Astrocyte (in vitro differentiated cells and primary cell): ENCODE measurements around the gene B4GALNT2. TPM values are rescaled to one million over a fixed set of nuclear protein-coding genes. Genes with fewer than 3 reads are reported as not detected.

Experiments
- DNase-seq: peaks from one replicate; pipeline ENCODE4 v3.0.0-alpha.2; 2010; ENCODE audit warnings: low read depth
- FAIRE-seq: peaks from 2 replicates; lab custom pipeline; 2011; peaks lifted over from hg19 to GRCh38; lab: Jason Lieb, UNC
- H2AFZ ChIP-seq: 2 replicates; pipeline ENCODE4 v1.6.0; 2012; ENCODE audit warnings: low read depth, low read length, inconsistent platforms
- H3K27ac ChIP-seq: 2 replicates; pipeline ENCODE4 v1.5.1; 2011; ENCODE audit warnings: low read depth, low read length, inconsistent platforms
- H3K27me3 ChIP-seq: 2 replicates; pipeline ENCODE4 v1.6.0; 2011; ENCODE audit warnings: low read length, inconsistent platforms; ENCODE audit not compliant: insufficient read depth
- H3K36me3 ChIP-seq: 2 replicates; pipeline ENCODE4 v1.5.1; 2011; ENCODE audit warnings: low read length, inconsistent platforms; ENCODE audit not compliant: insufficient read depth
- H3K4me1 ChIP-seq: 2 replicates; pipeline ENCODE4 v1.5.1; 2011; ENCODE audit warnings: low read length, inconsistent platforms; ENCODE audit not compliant: insufficient read depth
- H3K4me2 ChIP-seq: 2 replicates; pipeline ENCODE4 v1.6.0; 2012; ENCODE audit warnings: low read length, inconsistent platforms
- H3K4me3 ChIP-seq: 2 replicates; pipeline ENCODE4 v1.5.1; 2011; ENCODE audit warnings: low read depth, mild to moderate bottlenecking, low read length, inconsistent platforms; ENCODE audit not compliant: insufficient read depth
- H3K79me2 ChIP-seq: 2 replicates; pipeline ENCODE4 v1.6.0; 2012; ENCODE audit warnings: mild to moderate bottlenecking, low read length, inconsistent platforms; ENCODE audit not compliant: insufficient read depth
- H3K9ac ChIP-seq: 2 replicates; pipeline ENCODE4 v1.6.0; 2012; ENCODE audit warnings: mild to moderate bottlenecking, low read length, inconsistent platforms
- H3K9me3 ChIP-seq: 2 replicates; pipeline ENCODE4 v1.5.1; 2012; ENCODE audit warnings: low read depth, mild to moderate bottlenecking, low read length, inconsistent platforms; ENCODE audit not compliant: insufficient read depth
- H4K20me1 ChIP-seq: 2 replicates; pipeline ENCODE4 v1.6.0; 2012; ENCODE audit warnings: low read length, inconsistent platforms; ENCODE audit not compliant: insufficient read depth
- H3K27ac Mint-ChIP-seq: one replicate; pipeline ENCODE4 v1.8.0; 2021; ENCODE audit warnings: mild to moderate bottlenecking, mixed read lengths; ENCODE audit not compliant: unreplicated experiment
- H3K27me3 Mint-ChIP-seq: one replicate; pipeline ENCODE4 v1.8.0; 2021; ENCODE audit warnings: low read depth, mixed read lengths; ENCODE audit not compliant: unreplicated experiment
- H3K36me3 Mint-ChIP-seq: one replicate; pipeline ENCODE4 v1.8.0; 2021; ENCODE audit warnings: low read depth, mixed read lengths; ENCODE audit not compliant: unreplicated experiment
- H3K4me1 Mint-ChIP-seq: one replicate; pipeline ENCODE4 v1.8.0; 2021; ENCODE audit warnings: low read depth, mixed read lengths; ENCODE audit not compliant: unreplicated experiment
- H3K4me3 Mint-ChIP-seq: one replicate; pipeline ENCODE4 v1.8.0; 2021; ENCODE audit warnings: mild to moderate bottlenecking, moderate library complexity, mixed read lengths; ENCODE audit not compliant: unreplicated experiment
- H3K9me3 Mint-ChIP-seq: one replicate; pipeline ENCODE4 v1.8.0; 2021; ENCODE audit warnings: mild to moderate bottlenecking, mixed read lengths; ENCODE audit not compliant: unreplicated experiment
- CTCF ChIP-seq: IDR thresholded peaks from 2 replicates; pipeline ENCODE4 v1.5.1; 2011; ENCODE audit warnings: low read depth, mild to moderate bottlenecking, inconsistent platforms, low read length, moderate library complexity; ENCODE audit not compliant: insufficient read depth
- EZH2 ChIP-seq: IDR thresholded peaks from 2 replicates; pipeline ENCODE4 v1.6.1; 2012; ENCODE audit warnings: mild to moderate bottlenecking, low read length, inconsistent platforms; ENCODE audit not compliant: insufficient read depth
- total RNA-seq: library from RNA; stranded (reverse); gene quantifications from 2 replicates; pipeline ENCODE4 v1.2.1, GENCODE V29; 2021

B4GALNT2 gene
- total RNA-seq, 1 donor from 2014 or later = not detected

GRCh38 chr17:49193513-49194296 is 61.1 kb downstream of the B4GALNT2 start:
- Histone ChIP-seq H3K9me3 (no peaks in the 10 kb centered on the region), H3K4me1 (peaks cover 10% of the 10 kb centered on the region), H3K79me2 (no peaks in the 10 kb centered on the region), H3K36me3 (no peaks in the 10 kb centered on the region), H3K9ac (peak overlapping the region; percentile 90), H3K27me3 (no peaks in the 10 kb centered on the region), H3K4me3 (peak overlapping the region; percentile 80), H4K20me1 (no peaks in the 10 kb centered on the region), H2AFZ (peak overlapping the region; percentile 84), H3K4me2 (peak overlapping the region; percentile 91), H3K27ac (peak overlapping the region; percentile 92)
- Mint-ChIP-seq H3K4me3 (peak overlapping the region; percentile 88), H3K4me1 (peaks cover 6% of the 10 kb centered on the region), H3K27me3 (no peaks in the 10 kb centered on the region), H3K27ac (peak overlapping the region; percentile 94), H3K9me3 (no peaks in the 10 kb centered on the region), H3K36me3 (no peaks in the 10 kb centered on the region)
- DNase-seq (peak; percentile 69), FAIRE-seq (no peak)
- TF ChIP-seq EZH2 (no peak), CTCF (no peak)

DNA sequence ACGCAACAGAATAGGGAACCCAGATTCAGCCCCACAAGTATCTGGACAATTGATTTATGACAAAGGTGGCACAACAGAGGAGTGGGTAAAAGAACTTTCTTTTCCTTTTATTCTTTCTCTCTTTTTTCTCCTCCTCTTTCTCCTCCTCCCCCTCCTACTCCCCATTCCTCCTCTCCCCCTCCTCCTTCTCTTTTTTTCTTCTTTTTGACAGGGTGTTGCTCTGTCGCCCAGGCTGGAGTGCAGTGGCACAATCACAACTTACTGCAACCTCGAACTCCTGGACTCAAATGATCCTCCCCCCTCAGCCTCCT is 61.7 kb downstream of the B4GALNT2 start:
- H3K4me1 Mint-ChIP-seq = peaks cover 6% of the 10 kb centered on the region
- H3K27me3 Mint-ChIP-seq = no peaks in the 10 kb centered on the region
- H3K9me3 Mint-ChIP-seq = no peaks in the 10 kb centered on the region
- no peaks in the 10 kb centered on the region for H3K9me3 ChIP-seq
- no peak for DNase-seq
- no peak overlapping the region for H3K4me3 Mint-ChIP-seq
- TF ChIP-seq EZH2 (no peak), CTCF (no peak)
- peak overlapping the region; percentile 90 for H3K9ac ChIP-seq
- H3K36me3 ChIP-seq = no peaks in the 10 kb centered on the region
- peaks cover 10% of the 10 kb centered on the region for H3K4me1 ChIP-seq
- no peaks in the 10 kb centered on the region for H3K27me3 ChIP-seq
- peak overlapping the region; percentile 91 for H3K4me2 ChIP-seq
- H2AFZ ChIP-seq = no peak overlapping the region
- no peak overlapping the region for H3K27ac Mint-ChIP-seq
- H3K4me3 ChIP-seq = no peak overlapping the region
- no peaks in the 10 kb centered on the region for H4K20me1 ChIP-seq
- no peaks in the 10 kb centered on the region for H3K79me2 ChIP-seq
- no peaks in the 10 kb centered on the region for H3K36me3 Mint-ChIP-seq
- no peak for FAIRE-seq
- H3K27ac ChIP-seq = no peak overlapping the region

DNA sequence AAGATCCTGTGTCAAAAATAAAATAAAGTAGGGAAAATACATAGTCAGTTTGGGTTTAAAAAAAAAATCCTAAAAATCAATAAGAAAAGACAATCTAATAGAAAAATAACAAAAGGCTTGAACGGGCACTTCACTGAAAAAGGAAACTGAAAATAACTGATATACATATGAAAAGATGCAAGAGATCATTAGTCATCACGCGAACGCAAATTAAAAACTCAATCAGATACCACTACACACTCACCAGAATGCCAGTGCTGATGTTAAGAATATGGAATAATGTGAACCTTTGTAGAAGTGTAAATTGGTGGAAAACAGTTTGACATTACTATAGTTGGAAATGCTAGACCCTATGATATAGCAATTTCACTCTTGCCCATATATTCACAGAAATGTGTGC is 63.2 kb downstream of the B4GALNT2 start:
- no peaks in the 10 kb centered on the region for H3K27me3 ChIP-seq
- Mint-ChIP-seq H3K36me3 (no peaks in the 10 kb centered on the region), H3K27me3 (no peaks in the 10 kb centered on the region), H3K9me3 (peaks cover 2% of the 10 kb centered on the region), H3K27ac (no peak overlapping the region), H3K4me1 (peaks cover 6% of the 10 kb centered on the region), H3K4me3 (no peak overlapping the region)
- H2AFZ ChIP-seq = no peak overlapping the region
- H3K9ac ChIP-seq = no peak overlapping the region
- no peak overlapping the region for H3K4me3 ChIP-seq
- H3K9me3 ChIP-seq = no peaks in the 10 kb centered on the region
- TF ChIP-seq CTCF (no peak), EZH2 (no peak)
- FAIRE-seq = no peak
- no peak for DNase-seq
- H3K79me2 ChIP-seq = no peaks in the 10 kb centered on the region
- peaks cover 10% of the 10 kb centered on the region for H3K4me1 ChIP-seq
- H3K27ac ChIP-seq = no peak overlapping the region
- no peak overlapping the region for H3K4me2 ChIP-seq
- H3K36me3 ChIP-seq = no peaks in the 10 kb centered on the region
- no peaks in the 10 kb centered on the region for H4K20me1 ChIP-seq
